ENCODE data around the gene VTI1A. TPM values are rescaled to one million over a fixed set of nuclear protein-coding genes. Genes with fewer than 3 reads are reported as not detected.
A peak's percentile ranks its signal among the peaks of the same experiment; 100 is the strongest.
"Not testable (repeated sequence)": the region's sequence is repeated elsewhere in the genome, so short reads cannot be mapped to it uniquely, and the experiment has no call there.

The VTI1A gene
- total RNA-seq, 1 donor from 2014 or later: 26.3 TPM

DNA sequence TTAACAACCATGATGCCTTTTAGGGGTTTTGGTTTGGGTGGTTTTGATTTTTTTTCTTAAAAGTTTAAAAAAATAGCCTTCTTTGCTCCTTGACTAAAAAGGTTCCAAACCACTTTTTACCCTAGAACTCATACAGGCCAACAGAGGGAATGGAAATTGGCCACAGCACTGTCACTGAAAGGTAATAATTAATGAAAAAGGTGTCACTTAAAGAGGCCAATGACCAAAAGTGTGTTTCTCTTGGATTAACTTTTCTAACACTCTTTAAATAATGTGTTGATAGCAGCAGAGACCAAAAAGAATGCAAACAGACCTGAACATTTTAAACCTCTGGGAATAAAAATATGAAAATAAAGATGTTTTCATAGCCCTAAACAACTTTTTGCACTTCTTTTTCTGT is 282.0 kb downstream of the VTI1A start:
- no peak overlapping the region for H3K4me3 Mint-ChIP-seq (ENCODE audit: unreplicated experiment)
- TF ChIP-seq, protein P1, sequence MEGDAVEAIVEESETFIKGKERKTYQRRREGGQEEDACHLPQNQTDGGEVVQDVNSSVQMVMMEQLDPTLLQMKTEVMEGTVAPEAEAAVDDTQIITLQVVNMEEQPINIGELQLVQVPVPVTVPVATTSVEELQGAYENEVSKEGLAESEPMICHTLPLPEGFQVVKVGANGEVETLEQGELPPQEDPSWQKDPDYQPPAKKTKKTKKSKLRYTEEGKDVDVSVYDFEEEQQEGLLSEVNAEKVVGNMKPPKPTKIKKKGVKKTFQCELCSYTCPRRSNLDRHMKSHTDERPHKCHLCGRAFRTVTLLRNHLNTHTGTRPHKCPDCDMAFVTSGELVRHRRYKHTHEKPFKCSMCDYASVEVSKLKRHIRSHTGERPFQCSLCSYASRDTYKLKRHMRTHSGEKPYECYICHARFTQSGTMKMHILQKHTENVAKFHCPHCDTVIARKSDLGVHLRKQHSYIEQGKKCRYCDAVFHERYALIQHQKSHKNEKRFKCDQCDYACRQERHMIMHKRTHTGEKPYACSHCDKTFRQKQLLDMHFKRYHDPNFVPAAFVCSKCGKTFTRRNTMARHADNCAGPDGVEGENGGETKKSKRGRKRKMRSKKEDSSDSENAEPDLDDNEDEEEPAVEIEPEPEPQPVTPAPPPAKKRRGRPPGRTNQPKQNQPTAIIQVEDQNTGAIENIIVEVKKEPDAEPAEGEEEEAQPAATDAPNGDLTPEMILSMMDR (IDR thresholded peaks at IDR 0.05): no peak
- H3K4me1 Mint-ChIP-seq (ENCODE audit: unreplicated experiment): peaks cover 23% of the 10 kb centered on the region
- H3K27ac Mint-ChIP-seq (ENCODE audit: unreplicated experiment): no peak overlapping the region
- no peak for DNase-seq (ENCODE audit: extremely low spot score, unreplicated experiment)
- peaks cover 6% of the 10 kb centered on the region for H3K36me3 Mint-ChIP-seq (ENCODE audit: unreplicated experiment)
- no peaks in the 10 kb centered on the region for H3K27me3 Mint-ChIP-seq (ENCODE audit: unreplicated experiment)
- no peaks in the 10 kb centered on the region for H3K9me3 Mint-ChIP-seq (ENCODE audit: unreplicated experiment)

DNA sequence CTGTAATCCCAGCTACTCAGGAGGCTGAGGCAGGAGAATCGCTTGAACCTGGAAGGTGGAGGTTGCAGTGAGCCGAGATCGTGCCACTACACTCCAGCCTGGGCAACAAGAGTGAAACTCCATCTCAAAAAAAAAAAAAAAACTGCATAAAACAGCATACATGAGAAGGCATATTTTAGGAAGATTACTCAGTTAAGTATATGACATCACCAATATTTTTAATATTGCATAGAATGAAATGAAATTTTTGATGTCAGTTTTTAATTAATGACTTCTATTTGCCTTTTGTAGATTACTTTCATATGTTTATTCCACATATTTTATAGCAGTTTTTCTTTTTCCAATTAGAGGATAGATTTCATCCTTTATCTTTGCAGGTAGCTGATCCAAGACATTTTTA is 284.4 kb downstream of the VTI1A start:
- not testable (repeated sequence) for H3K9me3 Mint-ChIP-seq (ENCODE audit: unreplicated experiment); H3K27me3 Mint-ChIP-seq (ENCODE audit: unreplicated experiment); DNase-seq (ENCODE audit: extremely low spot score, unreplicated experiment); H3K4me3 Mint-ChIP-seq (ENCODE audit: unreplicated experiment); H3K27ac Mint-ChIP-seq (ENCODE audit: unreplicated experiment); H3K36me3 Mint-ChIP-seq (ENCODE audit: unreplicated experiment)
- peaks cover 19% of the 10 kb centered on the region for H3K4me1 Mint-ChIP-seq (ENCODE audit: unreplicated experiment)

DNA sequence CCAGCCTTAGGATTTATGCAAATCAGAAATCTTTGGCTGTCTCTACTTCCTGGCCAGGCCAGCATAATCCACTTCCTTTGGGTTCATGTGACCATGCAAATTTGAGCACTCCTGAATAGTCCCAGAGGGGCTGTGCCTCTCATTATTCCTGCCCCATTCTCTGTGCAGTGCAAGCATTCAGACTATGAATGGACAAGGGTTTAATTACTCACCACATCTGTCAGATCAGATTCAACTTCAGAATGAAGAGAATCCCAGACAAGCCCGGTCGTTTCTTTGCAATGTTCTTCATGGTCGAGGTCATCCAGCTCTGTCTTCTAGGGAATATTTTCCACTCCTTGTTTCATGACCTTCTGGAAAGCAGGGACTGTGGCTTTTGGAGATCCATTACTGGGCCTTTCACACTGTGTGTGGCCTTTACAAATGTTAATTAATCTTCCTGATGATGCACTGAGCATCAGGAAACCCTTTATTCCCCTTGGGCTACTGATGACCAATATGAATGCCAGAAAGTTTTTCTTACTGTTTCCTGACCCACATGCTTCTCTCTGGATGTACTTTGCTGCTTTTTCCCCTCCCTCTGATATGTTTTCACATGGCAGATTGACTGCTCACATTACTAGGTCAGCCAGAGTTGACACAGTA is 285.4 kb downstream of the VTI1A start:
- Mint-ChIP-seq H3K4me1 (ENCODE audit: unreplicated experiment) (peaks cover 19% of the 10 kb centered on the region), H3K9me3 (ENCODE audit: unreplicated experiment) (no peaks in the 10 kb centered on the region), H3K27ac (ENCODE audit: unreplicated experiment) (peak overlapping the region; percentile 57), H3K27me3 (ENCODE audit: unreplicated experiment) (no peaks in the 10 kb centered on the region), H3K4me3 (ENCODE audit: unreplicated experiment) (no peak overlapping the region), H3K36me3 (ENCODE audit: unreplicated experiment) (no peaks in the 10 kb centered on the region)
- TF ChIP-seq, protein P1 (IDR thresholded peaks at IDR 0.05): no peak
- DNase-seq (ENCODE audit: extremely low spot score, unreplicated experiment): no peak

DNA sequence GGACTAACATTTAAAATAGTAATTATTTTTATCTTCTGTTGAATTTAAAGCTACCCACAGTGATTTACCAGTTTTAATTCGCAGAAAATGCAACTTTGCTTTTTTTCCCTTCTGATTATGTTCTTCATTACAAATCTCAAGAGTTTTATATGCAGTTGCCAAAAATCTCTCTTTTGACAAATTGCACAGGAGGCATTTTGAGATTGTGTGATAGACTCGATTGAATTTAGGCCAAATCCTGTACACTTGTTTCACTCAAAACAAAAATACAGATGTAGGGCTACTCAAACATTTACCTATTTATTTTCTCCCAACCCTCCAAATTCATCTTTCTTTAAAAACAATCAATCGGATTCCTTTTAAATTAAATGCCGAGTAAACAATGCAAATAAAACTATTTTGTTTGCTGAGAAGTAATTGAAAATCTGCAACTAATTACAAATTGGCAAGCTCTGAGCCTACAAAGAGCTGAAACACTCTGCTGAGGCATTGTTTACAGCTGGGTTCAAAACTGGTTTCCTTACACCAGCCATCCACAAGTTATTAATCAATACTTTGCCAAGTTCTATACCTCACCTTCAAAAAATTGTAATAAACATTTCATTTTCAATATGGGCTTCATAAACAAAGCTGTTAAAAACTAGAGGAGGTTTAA is 288.2 kb downstream of the VTI1A start:
- Mint-ChIP-seq H3K27me3 (ENCODE audit: unreplicated experiment) (no peaks in the 10 kb centered on the region), H3K9me3 (ENCODE audit: unreplicated experiment) (no peaks in the 10 kb centered on the region), H3K36me3 (ENCODE audit: unreplicated experiment) (peaks cover 3% of the 10 kb centered on the region), H3K27ac (ENCODE audit: unreplicated experiment) (no peak overlapping the region), H3K4me3 (ENCODE audit: unreplicated experiment) (no peak overlapping the region), H3K4me1 (ENCODE audit: unreplicated experiment) (peaks cover 39% of the 10 kb centered on the region)
- DNase-seq (ENCODE audit: extremely low spot score, unreplicated experiment): no peak
- TF ChIP-seq, protein P1 (IDR thresholded peaks at IDR 0.05): no peak

DNA sequence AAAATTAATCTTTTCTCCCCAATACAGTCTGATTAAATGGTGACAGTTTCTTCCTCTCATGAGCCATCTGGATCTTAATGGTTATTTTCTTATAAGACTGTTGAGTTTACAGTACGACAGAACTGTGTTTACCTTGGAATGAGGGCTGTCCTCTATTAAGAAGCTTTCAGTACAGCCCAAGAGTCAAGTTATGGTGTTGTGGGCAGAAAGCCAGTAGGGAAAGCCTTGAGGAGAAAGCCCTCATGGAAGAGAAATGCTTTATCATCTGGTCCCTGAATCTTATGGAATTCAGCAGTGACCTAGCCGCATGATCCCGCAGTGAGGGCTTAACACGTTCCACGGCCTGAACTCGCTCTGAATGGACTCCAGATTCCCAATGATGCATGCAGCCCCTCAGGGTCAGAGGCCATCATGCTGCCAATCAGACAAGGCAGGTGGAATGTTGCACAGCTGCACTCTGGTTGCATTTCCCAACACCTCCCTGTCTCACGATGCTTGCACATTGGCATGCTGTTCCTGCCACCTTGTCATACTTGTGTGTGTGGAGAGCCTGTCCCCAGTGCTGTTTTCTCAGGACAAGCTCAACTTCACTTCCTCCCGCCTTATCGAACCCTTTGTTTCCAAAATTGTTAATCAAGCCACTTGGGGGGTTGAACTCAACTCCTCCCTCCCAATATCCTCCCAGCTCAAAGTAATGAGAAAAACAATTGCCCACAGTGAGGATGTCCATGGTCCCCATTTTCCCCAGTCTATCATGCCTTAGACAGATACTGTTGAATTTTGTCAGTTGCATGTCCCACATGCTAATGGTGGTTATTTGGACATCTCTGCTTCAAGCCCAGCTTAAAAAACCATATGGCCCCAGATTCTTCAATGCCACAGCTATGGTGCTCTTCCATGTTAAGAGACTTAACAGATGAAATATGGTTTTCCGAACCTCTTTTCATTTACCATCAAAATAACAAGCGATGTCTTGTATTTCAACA is 291.9 kb downstream of the VTI1A start:
- H3K27ac Mint-ChIP-seq (ENCODE audit: unreplicated experiment): no peak overlapping the region
- H3K36me3 Mint-ChIP-seq (ENCODE audit: unreplicated experiment): peaks cover 3% of the 10 kb centered on the region
- TF ChIP-seq, protein P1 (IDR thresholded peaks at IDR 0.05): no peak
- no peaks in the 10 kb centered on the region for H3K27me3 Mint-ChIP-seq (ENCODE audit: unreplicated experiment)
- no peak overlapping the region for H3K4me3 Mint-ChIP-seq (ENCODE audit: unreplicated experiment)
- H3K9me3 Mint-ChIP-seq (ENCODE audit: unreplicated experiment): no peaks in the 10 kb centered on the region
- no peak for DNase-seq (ENCODE audit: extremely low spot score, unreplicated experiment)
- H3K4me1 Mint-ChIP-seq (ENCODE audit: unreplicated experiment): peaks cover 26% of the 10 kb centered on the region

Data from osteocyte (in vitro differentiated cells).